ENCODE results near the gene MARF1.

- no peak for TF ChIP-seq POLR2A (IDR thresholded peaks at IDR 0.05; ENCODE audit: low read depth, low read length)
- TF ChIP-seq POLR2AphosphoS5 (IDR thresholded peaks at IDR 0.05; ENCODE audit: low read depth, low read length): no peak
- TF ChIP-seq PAX5 (IDR thresholded peaks at IDR 0.05; ENCODE audit: insufficient read depth, low read length, severe bottlenecking): no peak
- TF ChIP-seq TAF1 (IDR thresholded peaks at IDR 0.05; ENCODE audit: low read depth, low read length): no peak
- TF ChIP-seq POU2F2 (IDR thresholded peaks at IDR 0.05; ENCODE audit: low read depth, low read length): no peak
- TF ChIP-seq SPI1 (IDR thresholded peaks at IDR 0.05; ENCODE audit: low read depth, low read length): no peak
These were observed 90.4 kb downstream of the MARF1 start for GRCh38 chr16:15552507-15552906.

Measured in GM12891 (cell line).